CD4-positive, alpha-beta T cell (primary cell): ENCODE results near the gene AOC3. TPM values are rescaled to one million over a fixed set of nuclear protein-coding genes. Genes with fewer than 3 reads are reported as not detected.

Source experiments
- ATAC-seq: fragments of 200-7000 bp; cut with Tn5 transposase; one replicate; pipeline ENCODE4 v1.10.0; 2022; ENCODE audit warnings: mild to moderate bottlenecking; ENCODE audit not compliant: poor library complexity
- CTCF ChIA-PET: fragments of 350-600 bp; sonication (Branson Sonifier 250); formaldehyde crosslinking; loops from one replicate; lab custom pipeline; 2021; ENCODE audit warnings: antibody characterized with exemption, inconsistent platforms; lab: Charles Lee
- POLR2A ChIA-PET: fragments of 350-600 bp; sonication (Branson Sonifier 250); formaldehyde crosslinking; loops from one replicate; lab custom pipeline; 2021; ENCODE audit warnings: antibody characterized with exemption, inconsistent platforms; lab: Charles Lee
- DNase-seq, 14 experiments: peaks; one replicate each; pipeline ENCODE4 v3.0.0-alpha.2; 2013 to 2020; ENCODE audit warnings: mixed read lengths in 2 of 14
- H3K27ac ChIP-seq, 2 donors: one replicate each; pipeline versions ENCODE4 v1.5.1 to v1.7.0; 2013; ENCODE audit warnings: low read length in 2 of 2, low read depth in 1 of 2, mild to moderate bottlenecking in 1 of 2
- H3K27me3 ChIP-seq, 2 experiments: 1 replicate in 1 of 2; 2 replicates in 1 of 2; pipeline versions ENCODE4 v1.6.1 to v1.7.0; 2013; ENCODE audit warnings: low read length in 2 of 2, control low read depth in 1 of 2, mild to moderate bottlenecking in 1 of 2, moderate library complexity in 1 of 2; ENCODE audit not compliant: insufficient read depth in 2 of 2, control insufficient read depth in 1 of 2
- H3K36me3 ChIP-seq: one replicate; pipeline ENCODE4 v1.6.1; 2013; ENCODE audit warnings: low read length, control low read depth; ENCODE audit not compliant: insufficient read depth
- H3K4me1 ChIP-seq: one replicate; pipeline ENCODE4 v1.6.1; 2013; ENCODE audit warnings: low read length, control low read depth; ENCODE audit not compliant: insufficient read depth
- H3K4me3 ChIP-seq: one replicate; pipeline ENCODE4 v1.5.1; 2013; ENCODE audit warnings: mild to moderate bottlenecking, low read length, moderate library complexity
- H3K9me3 ChIP-seq, 2 experiments: 1 replicate in 1 of 2; 2 replicates in 1 of 2; pipeline versions ENCODE4 v1.6.1 to v1.7.0; 2013; ENCODE audit warnings: low read length in 2 of 2, mild to moderate bottlenecking in 2 of 2, control low read depth in 1 of 2, moderate library complexity in 1 of 2; ENCODE audit not compliant: control insufficient read depth in 1 of 2, insufficient read depth in 1 of 2
- H3K27ac Mint-ChIP-seq: one replicate; pipeline ENCODE4 v1.8.0; 2020; ENCODE audit warnings: mixed read lengths
- H3K27me3 Mint-ChIP-seq: one replicate; pipeline ENCODE4 v1.8.0; 2021; ENCODE audit warnings: mixed read lengths
- H3K36me3 Mint-ChIP-seq: one replicate; pipeline ENCODE4 v1.8.0; 2021; ENCODE audit warnings: low read depth, mixed read lengths
- H3K4me1 Mint-ChIP-seq: one replicate; pipeline ENCODE4 v1.8.0; 2021; ENCODE audit warnings: low read depth, mixed read lengths
- H3K4me3 Mint-ChIP-seq: one replicate; pipeline ENCODE4 v1.8.0; 2020; ENCODE audit warnings: mild to moderate bottlenecking, mixed read lengths
- H3K9me3 Mint-ChIP-seq: one replicate; pipeline ENCODE4 v1.8.0; 2020; ENCODE audit warnings: mixed read lengths
- intact Hi-C, 2 experiments: fragments of 100-400 bp; cut with DNase I in 1 of 2; cut with micrococcal nuclease in 1 of 2; formaldehyde crosslinking; loops; one replicate each; pipeline versions ENCODE4 v1.15.1 to v1.9.0; 2023 to 2025; cut with DNase I, micrococcal nuclease
- polyA plus RNA-seq, 2 donors: library from polyadenylated mRNA; unstranded; fragments of 120-200 nt; gene quantifications; one replicate each; pipeline ENCODE4 v1.2.1, GENCODE V29; 2013
- total RNA-seq, 174 experiments: library from RNA in 2 of 174; stranded (reverse) in 2 of 174; gene quantifications; one replicate each; pipeline ENCODE4 v1.2.3 and lab custom pipeline; 2021 to 2026
- TF ChIP-seq, protein P1 (sequence below): fragments of 200-600 bp; IDR thresholded peaks from one replicate; pipeline ENCODE4 v1.8.0; 2022; ENCODE audit warnings: antibody characterized with exemption, mild to moderate bottlenecking

The AOC3 gene, protein sequence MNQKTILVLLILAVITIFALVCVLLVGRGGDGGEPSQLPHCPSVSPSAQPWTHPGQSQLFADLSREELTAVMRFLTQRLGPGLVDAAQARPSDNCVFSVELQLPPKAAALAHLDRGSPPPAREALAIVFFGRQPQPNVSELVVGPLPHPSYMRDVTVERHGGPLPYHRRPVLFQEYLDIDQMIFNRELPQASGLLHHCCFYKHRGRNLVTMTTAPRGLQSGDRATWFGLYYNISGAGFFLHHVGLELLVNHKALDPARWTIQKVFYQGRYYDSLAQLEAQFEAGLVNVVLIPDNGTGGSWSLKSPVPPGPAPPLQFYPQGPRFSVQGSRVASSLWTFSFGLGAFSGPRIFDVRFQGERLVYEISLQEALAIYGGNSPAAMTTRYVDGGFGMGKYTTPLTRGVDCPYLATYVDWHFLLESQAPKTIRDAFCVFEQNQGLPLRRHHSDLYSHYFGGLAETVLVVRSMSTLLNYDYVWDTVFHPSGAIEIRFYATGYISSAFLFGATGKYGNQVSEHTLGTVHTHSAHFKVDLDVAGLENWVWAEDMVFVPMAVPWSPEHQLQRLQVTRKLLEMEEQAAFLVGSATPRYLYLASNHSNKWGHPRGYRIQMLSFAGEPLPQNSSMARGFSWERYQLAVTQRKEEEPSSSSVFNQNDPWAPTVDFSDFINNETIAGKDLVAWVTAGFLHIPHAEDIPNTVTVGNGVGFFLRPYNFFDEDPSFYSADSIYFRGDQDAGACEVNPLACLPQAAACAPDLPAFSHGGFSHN
- total RNA-seq (1 to 10 TPM in 1 of 2 experiments, under 1 TPM in 1; 0.78 to 1.0 TPM), total RNA-seq (lab: John Stamatoyannopoulos, UW) (0 to 3.5 (median 0.98) reads per million in 172 experiments)
- 0.21 TPM for polyA plus RNA-seq (2013, experiment 1 of 2)
- 0.76 TPM for polyA plus RNA-seq (2013, experiment 2 of 2)

DNA sequence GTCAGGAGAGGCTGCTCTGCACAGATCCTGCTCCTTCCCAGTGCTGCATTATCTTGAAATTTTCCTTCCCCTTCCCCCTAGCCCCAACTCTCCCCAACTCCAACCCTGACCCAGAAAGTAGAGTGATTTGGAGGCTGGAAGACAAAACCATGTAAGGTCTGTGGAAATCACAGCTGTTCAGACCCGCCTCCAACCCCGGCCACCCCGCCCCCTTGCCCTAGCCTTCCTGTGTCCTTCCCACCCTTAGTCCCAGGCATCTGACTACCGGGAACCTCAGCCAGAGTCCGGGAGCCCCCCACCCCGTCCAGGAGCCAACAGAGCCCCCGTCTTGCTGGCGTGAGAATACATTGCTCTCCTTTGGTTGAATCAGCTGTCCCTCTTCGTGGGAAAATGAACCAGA lies at the start of gene AOC3:
Gene AOC3, plus strand, starts transcription at position 246 of the 400 bp plus-strand sequence. Its CDS starts 145 bp downstream, at position 391.
- DNase-seq (no peak), ATAC-seq (no peak)
- no peaks in the 10 kb centered on the region for H3K9me3 Mint-ChIP-seq
- POLR2A ChIA-PET, result no interaction called here
- H3K4me1 ChIP-seq, result no peaks in the 10 kb centered on the region
- intact Hi-C loops, result no loop called here
- peaks cover 0 to 2% of the 10 kb centered on the region in 2 experiments for H3K27me3 ChIP-seq
- peaks cover 7% of the 10 kb centered on the region for H3K36me3 Mint-ChIP-seq
- TF ChIP-seq, protein P1, sequence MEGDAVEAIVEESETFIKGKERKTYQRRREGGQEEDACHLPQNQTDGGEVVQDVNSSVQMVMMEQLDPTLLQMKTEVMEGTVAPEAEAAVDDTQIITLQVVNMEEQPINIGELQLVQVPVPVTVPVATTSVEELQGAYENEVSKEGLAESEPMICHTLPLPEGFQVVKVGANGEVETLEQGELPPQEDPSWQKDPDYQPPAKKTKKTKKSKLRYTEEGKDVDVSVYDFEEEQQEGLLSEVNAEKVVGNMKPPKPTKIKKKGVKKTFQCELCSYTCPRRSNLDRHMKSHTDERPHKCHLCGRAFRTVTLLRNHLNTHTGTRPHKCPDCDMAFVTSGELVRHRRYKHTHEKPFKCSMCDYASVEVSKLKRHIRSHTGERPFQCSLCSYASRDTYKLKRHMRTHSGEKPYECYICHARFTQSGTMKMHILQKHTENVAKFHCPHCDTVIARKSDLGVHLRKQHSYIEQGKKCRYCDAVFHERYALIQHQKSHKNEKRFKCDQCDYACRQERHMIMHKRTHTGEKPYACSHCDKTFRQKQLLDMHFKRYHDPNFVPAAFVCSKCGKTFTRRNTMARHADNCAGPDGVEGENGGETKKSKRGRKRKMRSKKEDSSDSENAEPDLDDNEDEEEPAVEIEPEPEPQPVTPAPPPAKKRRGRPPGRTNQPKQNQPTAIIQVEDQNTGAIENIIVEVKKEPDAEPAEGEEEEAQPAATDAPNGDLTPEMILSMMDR, result no peak
- no peak within 1 kb of the TSS for H3K4me3 ChIP-seq
- no peak within 1 kb of the TSS for H3K27ac Mint-ChIP-seq
- H3K4me1 Mint-ChIP-seq, result no peaks in the 10 kb centered on the region
- CTCF ChIA-PET, result no interaction called here
- no peaks in the 10 kb centered on the region for H3K36me3 ChIP-seq
- H3K9me3 ChIP-seq, result no peaks in the 10 kb centered on the region
- H3K27ac ChIP-seq, result no peak within 1 kb of the TSS
- H3K27me3 Mint-ChIP-seq, result no peaks in the 10 kb centered on the region
- H3K4me3 Mint-ChIP-seq, result no peak within 1 kb of the TSS

DNA sequence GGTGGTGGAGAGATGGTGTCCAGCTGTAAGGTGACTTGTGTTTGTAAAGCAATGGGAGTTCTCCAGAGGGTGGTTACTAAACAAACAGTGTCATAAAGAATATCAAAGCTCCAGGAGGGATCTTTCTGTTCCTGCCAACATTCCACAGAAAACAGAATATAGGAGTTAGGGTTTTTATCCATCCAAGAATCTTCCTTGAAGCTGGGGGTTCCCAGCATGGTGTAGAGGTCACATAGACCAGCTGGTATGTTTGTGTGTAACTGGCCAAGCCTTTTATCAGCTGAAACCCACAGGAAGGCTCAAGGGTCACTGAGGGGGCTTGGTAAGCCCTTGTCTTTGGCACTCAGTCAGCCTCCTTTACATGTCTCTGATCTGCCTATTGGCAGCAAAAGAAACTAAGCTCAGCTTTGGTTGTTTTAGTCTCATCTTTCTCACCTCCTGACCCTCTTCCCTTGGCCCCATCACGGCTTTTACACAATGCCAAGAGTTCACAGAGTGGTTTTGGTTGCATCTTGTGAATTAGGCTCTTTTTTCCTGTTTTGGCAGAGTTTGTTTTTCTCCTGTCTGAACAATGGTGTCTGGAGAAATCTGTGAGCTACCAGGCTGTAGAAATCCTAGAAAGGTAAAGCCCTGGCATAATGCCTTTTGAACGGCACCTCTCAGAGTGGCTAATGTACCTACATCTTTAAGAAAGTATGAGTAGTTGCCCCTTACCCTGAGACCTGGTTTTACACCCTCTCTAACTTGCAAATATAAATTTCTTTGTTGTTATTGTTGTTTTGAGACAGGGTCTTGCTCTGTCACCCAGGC lies 47.7 kb upstream of the AOC3 start:
- intact Hi-C loops, result no loop called here
- POLR2A ChIA-PET, result no interaction called here
- no peaks in the 10 kb centered on the region for H3K36me3 ChIP-seq
- DNase-seq (no peak), ATAC-seq (no peak)
- H3K4me3 Mint-ChIP-seq, result no peak overlapping the region
- no peaks in the 10 kb centered on the region for H3K27me3 ChIP-seq
- peaks cover 4% of the 10 kb centered on the region for H3K36me3 Mint-ChIP-seq
- no peaks in the 10 kb centered on the region for H3K27me3 Mint-ChIP-seq
- peaks cover 7% of the 10 kb centered on the region for H3K4me1 ChIP-seq
- peaks cover 7% of the 10 kb centered on the region for H3K4me1 Mint-ChIP-seq
- CTCF ChIA-PET, result interaction anchor here (1.0 to 1.2 kb wide), 2 partner anchors 17 to 21 kb away, joined by 3 to 4 read pairs; partner anchors contain the start of gene BECN1
- H3K4me3 ChIP-seq, result no peak overlapping the region
- H3K9me3 ChIP-seq, result no peaks in the 10 kb centered on the region
- H3K9me3 Mint-ChIP-seq, result no peaks in the 10 kb centered on the region
- no peak overlapping the region for H3K27ac Mint-ChIP-seq
- H3K27ac ChIP-seq, result no peak overlapping the region
- TF ChIP-seq, protein P1, result no peak

DNA sequence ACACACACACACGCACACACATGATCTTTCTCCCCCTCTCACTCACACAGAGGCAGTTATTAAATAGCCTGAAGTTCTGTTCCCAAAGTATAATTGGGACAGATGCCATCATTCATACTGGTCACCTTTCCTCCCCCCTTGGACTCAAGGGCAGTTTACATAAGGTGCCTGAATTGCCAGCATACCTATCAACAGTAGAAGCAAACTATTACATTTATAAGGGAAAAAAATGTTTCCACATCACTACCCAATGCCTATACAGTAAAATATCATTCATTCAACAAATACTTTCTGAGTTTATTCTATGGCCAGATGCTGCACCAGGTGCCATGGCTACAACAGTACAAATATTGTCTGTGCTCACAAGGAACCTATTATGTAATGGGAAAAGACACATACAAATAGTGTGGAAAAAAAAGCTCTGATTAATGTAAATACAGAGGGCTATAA lies 46.1 kb upstream of the AOC3 start:
- Histone ChIP-seq H3K36me3 (peaks cover 8% of the 10 kb centered on the region), H3K27ac (no peak overlapping the region), H3K4me3 (no peak overlapping the region), H3K4me1 (no peaks in the 10 kb centered on the region), H3K9me3 (no peaks in the 10 kb centered on the region), H3K27me3 (no peaks in the 10 kb centered on the region)
- DNase-seq (no peak), ATAC-seq (no peak)
- Mint-ChIP-seq H3K27ac (no peak overlapping the region), H3K36me3 (peaks cover 10% of the 10 kb centered on the region), H3K4me1 (no peaks in the 10 kb centered on the region), H3K4me3 (no peak overlapping the region), H3K9me3 (no peaks in the 10 kb centered on the region), H3K27me3 (no peaks in the 10 kb centered on the region)
- ChIA-PET POLR2A (no interaction called here), CTCF (no interaction called here)
- intact Hi-C loops, result no loop called here
- TF ChIP-seq, protein P1, result no peak
